GM12874 (cell line): ENCODE measurements around the gene ZRANB3.

Experiments used
- CTCF ChIP-seq: IDR thresholded peaks from 2 replicates; pipeline ENCODE4 v1.5.1; 2011; ENCODE audit warnings: low read depth, mild to moderate bottlenecking, control low read depth, low read length, moderate library complexity; ENCODE audit not compliant: insufficient read depth

ZRANB3 gene

DNA sequence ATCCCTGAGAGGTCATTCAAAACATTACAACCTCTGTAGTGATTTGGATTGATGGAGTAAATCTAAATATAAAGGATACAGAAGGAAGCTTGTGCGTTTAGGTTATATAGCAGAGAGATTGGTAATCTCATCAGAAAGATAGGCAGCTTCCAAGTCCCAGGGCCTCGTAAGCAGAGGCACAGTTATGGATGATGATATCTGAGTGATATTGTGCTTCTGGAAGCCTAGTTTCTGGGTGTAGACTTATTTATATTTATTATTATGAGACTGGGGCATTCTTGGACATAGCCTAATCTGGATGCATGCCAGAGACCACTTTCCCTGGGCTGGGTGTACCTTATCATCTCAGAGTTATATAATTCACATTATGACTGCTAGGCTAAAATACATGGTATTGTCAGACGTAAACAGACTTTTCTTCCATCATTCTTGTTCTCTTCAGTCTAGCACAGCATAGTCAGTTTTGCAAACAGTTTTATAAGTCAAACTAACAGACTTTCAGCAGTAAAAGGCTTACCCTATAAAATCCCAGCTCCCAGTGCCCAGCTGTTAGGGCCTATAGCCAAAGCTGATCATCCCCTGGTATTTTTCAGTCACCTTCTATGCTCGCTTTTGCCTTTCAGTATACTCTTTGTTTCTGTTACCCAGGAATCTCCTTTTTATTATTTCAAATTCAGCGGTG lies 431.1 kb downstream of the ZRANB3 start:
- TF ChIP-seq CTCF: no peak

DNA sequence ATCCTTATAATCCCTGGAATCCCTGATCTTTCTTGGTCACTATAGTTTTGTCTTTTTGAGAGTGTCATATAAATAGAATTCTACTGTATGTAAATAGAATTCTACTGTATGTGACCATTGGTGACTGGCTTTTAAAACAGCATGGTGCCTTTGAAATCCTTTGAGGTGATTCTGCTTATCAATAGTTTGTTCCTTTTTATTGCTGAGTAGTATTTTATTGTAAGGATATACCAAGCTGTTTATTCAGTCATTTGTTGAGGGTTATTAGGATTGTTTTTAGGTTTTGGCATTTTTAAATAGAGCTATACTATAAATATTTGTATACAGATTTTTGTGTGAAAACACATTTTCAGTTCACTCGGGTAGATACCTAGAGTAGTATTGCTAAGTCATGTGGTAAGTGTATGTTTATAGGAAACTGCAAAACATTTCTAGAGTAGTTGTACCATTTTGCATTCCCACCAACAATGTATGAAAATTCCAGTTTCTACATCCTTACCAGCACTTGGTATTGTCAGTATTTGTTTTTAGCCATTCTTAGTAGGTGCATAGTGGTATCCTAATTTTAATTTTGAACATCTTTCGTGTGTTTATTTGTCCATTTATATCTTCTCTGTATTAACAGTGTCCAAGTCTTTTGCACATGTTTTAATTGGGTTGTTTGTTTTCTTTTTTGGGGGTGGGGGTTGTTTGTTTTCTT lies 433.3 kb downstream of the ZRANB3 start:
- no peak for TF ChIP-seq CTCF

DNA sequence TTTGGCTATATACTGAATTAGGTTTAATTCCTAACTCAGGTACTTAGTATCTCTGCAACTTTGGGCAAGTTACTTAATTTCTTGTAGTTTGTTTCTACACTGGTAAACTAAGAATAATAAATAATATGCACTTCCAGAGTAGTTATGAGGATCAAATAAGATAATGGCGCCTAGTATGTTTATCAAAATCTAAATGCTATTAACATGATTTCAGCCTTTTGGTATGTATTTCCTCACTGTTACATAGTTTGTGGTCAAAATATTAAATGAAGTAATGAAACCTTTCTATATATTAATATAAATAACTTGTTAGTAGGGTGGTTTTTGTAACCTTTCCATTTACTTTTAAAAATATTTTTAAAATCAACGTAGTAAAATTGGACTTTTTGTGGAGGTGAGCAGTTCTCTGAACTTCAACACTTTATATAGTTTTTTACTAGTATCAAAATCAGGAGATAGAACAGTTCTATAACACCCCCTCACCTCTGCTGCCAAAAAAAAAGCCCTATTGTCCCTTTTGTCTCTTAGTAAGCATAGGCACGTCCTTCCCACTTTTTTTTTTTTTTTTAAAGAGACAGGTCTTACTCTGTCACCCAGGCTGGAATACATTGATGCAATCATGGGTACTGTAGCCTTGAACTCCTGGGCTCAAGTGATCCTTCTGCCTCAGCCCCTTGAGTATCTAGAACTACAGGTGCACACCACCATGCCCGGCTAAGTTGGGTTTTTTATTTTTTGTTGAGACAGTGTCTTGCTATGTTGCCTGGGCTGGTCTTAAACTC lies 434.2 kb downstream of the ZRANB3 start:
- no peak for TF ChIP-seq CTCF

GRCh38 chr2:135095591-135095990 lies 435.4 kb downstream of the ZRANB3 start:
- TF ChIP-seq CTCF: no peak

- TF ChIP-seq CTCF: no peak
Observed at GRCh38 chr2:135094508-135094907, 436.5 kb downstream of the ZRANB3 start.

DNA sequence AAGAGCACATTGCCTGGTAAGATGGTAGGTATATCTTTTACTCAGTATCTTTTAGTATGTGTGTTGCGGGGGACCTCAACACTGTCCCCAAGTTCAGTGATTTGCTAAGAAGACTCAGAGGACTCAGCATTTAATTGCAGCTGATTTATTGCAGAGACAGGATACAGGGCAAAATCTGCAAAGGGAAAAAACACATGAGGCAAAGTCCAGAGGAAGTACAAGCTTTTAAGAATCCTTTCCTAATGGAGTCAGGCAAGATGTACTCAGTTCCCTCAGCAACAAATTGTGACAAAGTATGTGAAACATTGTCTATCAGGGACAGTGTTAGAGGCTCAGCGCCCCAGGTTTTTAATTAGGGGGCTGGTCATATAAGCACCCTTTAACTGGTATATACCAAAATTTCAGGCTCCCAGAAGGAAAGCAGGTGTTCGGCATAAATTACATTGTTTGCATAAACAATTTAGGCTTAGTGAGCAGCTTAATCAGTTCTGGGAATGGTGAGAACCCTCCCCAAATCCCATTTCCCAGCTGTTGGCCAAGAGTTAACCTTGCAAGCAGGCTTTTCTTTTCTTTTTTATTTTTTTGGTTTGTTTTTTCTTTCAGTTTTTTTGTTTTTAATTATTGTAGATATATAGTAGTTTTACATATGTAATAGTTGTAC lies 437.2 kb downstream of the ZRANB3 start:
- TF ChIP-seq CTCF: no peak

DNA sequence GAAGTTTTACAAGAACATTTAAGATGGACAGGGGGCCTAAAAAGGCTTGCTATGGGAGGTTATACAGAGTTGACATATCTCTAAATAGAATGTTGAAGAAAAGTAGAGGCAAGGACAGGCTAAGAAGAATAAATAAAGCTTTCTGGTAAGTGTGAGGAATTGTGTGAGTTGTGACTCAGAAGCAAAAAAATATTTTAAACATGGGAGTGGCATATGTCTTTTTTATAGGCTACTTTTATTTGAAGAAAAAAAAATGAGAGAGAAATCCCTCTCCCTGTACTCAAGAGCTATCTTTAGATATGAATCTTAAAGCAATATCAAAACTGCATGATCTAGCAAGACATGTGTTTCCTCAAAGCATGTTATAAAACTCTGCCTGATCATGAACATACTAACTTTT lies 437.8 kb downstream of the ZRANB3 start:
- no peak for TF ChIP-seq CTCF
